Memory B cell (primary cell): ENCODE measurements around the gene BCKDHB.
"Not testable (repeated sequence)": the region's sequence is repeated elsewhere in the genome, so short reads cannot be mapped to it uniquely, and the experiment has no call there.

Experiments
- ATAC-seq: fragments of 150-1000 bp; cut with Tn5 transposase; 2 replicates; pipeline ENCODE4 v1.10.0; 2021; ENCODE audit warnings: low read depth, mild to moderate bottlenecking, moderate library complexity
- DNase-seq, 2 donors: peaks; one replicate each; pipeline ENCODE4 v3.0.0; 2022; ENCODE audit warnings: low spot score in 2 of 2
- H3K27ac Mint-ChIP-seq: one replicate; pipeline ENCODE4 v1.8.0; 2022; ENCODE audit warnings: mild to moderate bottlenecking, moderate library complexity, mixed read lengths
- H3K27me3 Mint-ChIP-seq: one replicate; pipeline ENCODE4 v1.8.0; 2022; ENCODE audit warnings: mixed read lengths
- H3K36me3 Mint-ChIP-seq: one replicate; pipeline ENCODE4 v1.8.0; 2022; ENCODE audit warnings: mild to moderate bottlenecking, mixed read lengths
- H3K4me1 Mint-ChIP-seq: one replicate; pipeline ENCODE4 v1.8.0; 2022; ENCODE audit warnings: mixed read lengths
- H3K4me3 Mint-ChIP-seq: one replicate; pipeline ENCODE4 v1.8.0; 2022; ENCODE audit warnings: mild to moderate bottlenecking, moderate library complexity, mixed read lengths
- H3K9me3 Mint-ChIP-seq: one replicate; pipeline ENCODE4 v1.8.0; 2022; ENCODE audit warnings: mixed read lengths

Gene BCKDHB

GRCh38 chr6:80272988-80273387 lies 166.5 kb downstream of the BCKDHB start:
- no peak for ATAC-seq

GRCh38 chr6:80276861-80277260 lies 170.4 kb downstream of the BCKDHB start:
- ATAC-seq: no peak
- peaks cover 6% of the 10 kb centered on the region for H3K36me3 Mint-ChIP-seq

More at GRCh38 chr6:80272988-80273387, 166.5 kb downstream of the BCKDHB start:
- no peak overlapping the region for H3K27ac Mint-ChIP-seq
- peaks cover 5% of the 10 kb centered on the region for H3K36me3 Mint-ChIP-seq
- no peak overlapping the region for H3K4me3 Mint-ChIP-seq
- no peaks in the 10 kb centered on the region for H3K27me3 Mint-ChIP-seq
- H3K4me1 Mint-ChIP-seq: no peaks in the 10 kb centered on the region
- H3K9me3 Mint-ChIP-seq: no peaks in the 10 kb centered on the region
- no peak for DNase-seq

GRCh38 chr6:80277501-80277900 lies 171.0 kb downstream of the BCKDHB start:
- Mint-ChIP-seq H3K4me1 (peaks cover 4% of the 10 kb centered on the region), H3K9me3 (peaks cover 2% of the 10 kb centered on the region), H3K27me3 (no peaks in the 10 kb centered on the region)

More at GRCh38 chr6:80276861-80277260, 170.4 kb downstream of the BCKDHB start:
- Mint-ChIP-seq H3K27ac (no peak overlapping the region), H3K27me3 (no peaks in the 10 kb centered on the region), H3K4me3 (no peak overlapping the region), H3K4me1 (peaks cover 4% of the 10 kb centered on the region), H3K9me3 (peaks cover 2% of the 10 kb centered on the region)
- no peak for DNase-seq

GRCh38 chr6:80280262-80281010 lies 174.0 kb downstream of the BCKDHB start:
- DNase-seq: no peak
- Mint-ChIP-seq H3K9me3 (peaks cover 2% of the 10 kb centered on the region), H3K27me3 (no peaks in the 10 kb centered on the region), H3K36me3 (peaks cover 4% of the 10 kb centered on the region), H3K4me1 (peaks cover 4% of the 10 kb centered on the region), H3K4me3 (no peak overlapping the region), H3K27ac (peak overlapping the region; percentile 18)
- ATAC-seq: no peak

More at GRCh38 chr6:80277501-80277900, 171.0 kb downstream of the BCKDHB start:
- Mint-ChIP-seq H3K36me3 (peaks cover 6% of the 10 kb centered on the region), H3K4me3 (no peak overlapping the region), H3K27ac (no peak overlapping the region)
- no peak for DNase-seq
- no peak for ATAC-seq

DNA sequence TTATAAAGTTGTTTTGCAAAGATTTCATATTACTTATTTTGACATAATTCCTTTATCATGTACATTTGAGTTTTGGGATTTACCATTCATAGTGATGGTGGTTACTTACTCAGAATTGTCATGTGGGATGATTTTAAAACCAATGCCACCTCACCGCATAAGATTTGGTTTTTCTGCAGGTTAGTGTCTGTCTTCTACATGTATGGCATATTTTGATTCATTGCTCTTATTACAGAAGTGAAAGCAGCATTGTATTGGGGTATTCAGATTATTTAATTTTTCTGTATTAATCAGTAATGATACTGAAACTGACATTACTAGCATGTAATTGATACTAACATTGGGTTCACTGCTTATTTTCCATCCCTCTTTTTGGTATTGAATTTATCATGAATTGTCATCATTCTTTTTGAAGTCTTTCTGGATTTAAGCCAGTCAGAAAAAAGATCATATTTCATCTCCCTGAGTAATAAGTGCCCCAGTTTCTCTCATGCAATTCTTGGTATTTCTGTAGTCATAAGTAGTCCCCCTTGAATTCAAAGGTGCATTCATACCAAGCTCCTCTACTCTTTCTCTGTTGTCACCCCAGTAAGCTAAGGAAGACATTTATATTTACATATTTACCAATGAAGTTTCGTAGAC lies 176.6 kb downstream of the BCKDHB start:
- peaks cover 4% of the 10 kb centered on the region for H3K4me1 Mint-ChIP-seq
- no peak for DNase-seq

DNA sequence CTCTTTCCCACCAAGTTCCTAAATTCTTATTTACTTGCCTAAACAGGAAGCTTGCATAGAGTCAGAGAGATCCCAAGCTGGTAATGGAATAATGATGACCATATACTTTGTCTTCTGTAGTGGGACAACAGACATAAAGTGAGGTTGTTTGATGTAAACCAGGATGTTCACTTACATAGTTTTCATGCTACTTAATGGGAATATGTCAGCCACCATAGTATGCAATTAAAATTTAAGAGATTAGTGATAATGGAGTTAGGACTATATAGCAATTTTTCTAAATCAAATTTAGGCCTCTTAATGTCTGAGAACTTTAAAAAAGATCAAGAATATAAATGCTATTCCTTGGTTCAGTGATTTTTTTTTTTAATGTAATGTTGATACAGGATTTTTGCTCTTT lies 180.6 kb downstream of the BCKDHB start:
- Mint-ChIP-seq H3K9me3 (no peaks in the 10 kb centered on the region), H3K4me3 (no peak overlapping the region), H3K36me3 (peaks cover 5% of the 10 kb centered on the region), H3K27me3 (no peaks in the 10 kb centered on the region), H3K27ac (no peak overlapping the region), H3K4me1 (no peaks in the 10 kb centered on the region)
- DNase-seq (no peak), ATAC-seq (no peak)

More for the DNA sequence above, 176.6 kb downstream of the BCKDHB start:
- no peak overlapping the region for H3K27ac Mint-ChIP-seq
- peaks cover 2% of the 10 kb centered on the region for H3K9me3 Mint-ChIP-seq
- no peaks in the 10 kb centered on the region for H3K27me3 Mint-ChIP-seq
- H3K36me3 Mint-ChIP-seq: peaks cover 4% of the 10 kb centered on the region
- H3K4me3 Mint-ChIP-seq: no peak overlapping the region
- ATAC-seq: no peak

DNA sequence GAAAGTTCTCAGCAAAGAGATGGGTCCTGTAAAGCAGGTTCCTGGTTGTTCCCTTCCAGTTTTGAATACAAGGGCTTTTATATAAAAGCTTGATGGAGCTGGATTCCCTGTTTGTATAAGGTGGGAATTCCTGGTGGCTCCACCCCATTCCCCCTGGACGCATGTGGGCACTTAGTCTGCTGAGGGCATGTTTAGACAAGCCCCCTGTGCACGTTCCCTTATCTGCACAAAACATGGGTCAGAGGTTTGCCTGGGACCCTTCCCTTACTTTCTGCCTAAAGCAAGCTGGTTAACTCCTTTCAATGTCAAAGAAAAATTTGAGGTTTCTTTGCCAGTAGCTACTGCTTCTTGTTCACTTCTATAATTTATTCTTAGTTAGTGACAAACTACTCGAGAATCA lies 181.1 kb downstream of the BCKDHB start:
- DNase-seq (no peak), ATAC-seq (no peak)
- Mint-ChIP-seq H3K9me3 (no peaks in the 10 kb centered on the region), H3K4me1 (no peaks in the 10 kb centered on the region), H3K27me3 (no peaks in the 10 kb centered on the region), H3K4me3 (no peak overlapping the region), H3K27ac (no peak overlapping the region), H3K36me3 (peaks cover 10% of the 10 kb centered on the region)

DNA sequence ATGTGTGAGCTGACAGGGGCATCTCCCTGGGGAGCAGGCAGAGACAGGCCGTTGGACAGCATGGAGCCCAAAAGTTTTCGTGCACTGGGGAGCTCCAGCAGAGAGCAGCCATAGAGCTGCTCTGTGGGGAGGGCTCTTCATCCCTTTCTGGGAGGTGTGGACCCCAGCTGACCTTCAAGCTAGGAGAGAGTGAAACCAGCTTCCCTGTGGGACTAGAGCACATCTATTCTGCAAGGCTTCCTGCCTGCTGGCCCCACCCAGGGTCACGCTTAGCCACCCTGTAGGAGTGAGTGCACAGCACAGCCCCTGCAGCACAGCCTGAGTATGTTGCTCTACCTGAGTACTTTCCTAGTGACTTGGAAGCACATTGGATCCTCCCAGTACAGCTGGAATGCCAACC lies 183.3 kb downstream of the BCKDHB start:
- no peak overlapping the region for H3K4me3 Mint-ChIP-seq
- DNase-seq (no peak), ATAC-seq (no peak)
- no peak overlapping the region for H3K27ac Mint-ChIP-seq
- no peaks in the 10 kb centered on the region for H3K27me3 Mint-ChIP-seq
- H3K4me1 Mint-ChIP-seq: no peaks in the 10 kb centered on the region
- H3K9me3 Mint-ChIP-seq: peaks cover 7% of the 10 kb centered on the region
- peaks cover 20% of the 10 kb centered on the region for H3K36me3 Mint-ChIP-seq

- not testable (repeated sequence) for H3K27ac Mint-ChIP-seq, H3K4me1 Mint-ChIP-seq, DNase-seq, H3K4me3 Mint-ChIP-seq, H3K27me3 Mint-ChIP-seq, ATAC-seq
- Mint-ChIP-seq H3K9me3 (peaks cover 12% of the 10 kb centered on the region), H3K36me3 (peaks cover 26% of the 10 kb centered on the region)
Observed at GRCh38 chr6:80294531-80294930, 188.1 kb downstream of the BCKDHB start.

GRCh38 chr6:80302716-80303115 lies 196.2 kb downstream of the BCKDHB start:
- no peaks in the 10 kb centered on the region for H3K27me3 Mint-ChIP-seq

GRCh38 chr6:80304014-80304413 lies 197.5 kb downstream of the BCKDHB start:
- DNase-seq (no peak), ATAC-seq (no peak)
- Mint-ChIP-seq H3K9me3 (no peaks in the 10 kb centered on the region), H3K36me3 (no peaks in the 10 kb centered on the region), H3K4me1 (no peaks in the 10 kb centered on the region), H3K4me3 (no peak overlapping the region), H3K27me3 (no peaks in the 10 kb centered on the region), H3K27ac (peak overlapping the region; percentile 45)

More at GRCh38 chr6:80302716-80303115, 196.2 kb downstream of the BCKDHB start:
- ATAC-seq (no peak), DNase-seq (no peak)
- H3K9me3 Mint-ChIP-seq: peaks cover 2% of the 10 kb centered on the region
- no peak overlapping the region for H3K4me3 Mint-ChIP-seq
- no peak overlapping the region for H3K27ac Mint-ChIP-seq
- H3K36me3 Mint-ChIP-seq: peaks cover 3% of the 10 kb centered on the region
- H3K4me1 Mint-ChIP-seq: no peaks in the 10 kb centered on the region

- ATAC-seq: no peak
- Mint-ChIP-seq H3K27ac (no peak overlapping the region), H3K4me3 (no peak overlapping the region), H3K36me3 (peaks cover 33% of the 10 kb centered on the region), H3K27me3 (no peaks in the 10 kb centered on the region), H3K9me3 (peaks cover 15% of the 10 kb centered on the region), H3K4me1 (peaks cover 4% of the 10 kb centered on the region)
- no peak for DNase-seq
Observed at GRCh38 chr6:80314531-80314930, 208.1 kb downstream of the BCKDHB start.

- peaks cover 4% of the 10 kb centered on the region for H3K4me1 Mint-ChIP-seq
- peaks cover 10% of the 10 kb centered on the region for H3K9me3 Mint-ChIP-seq
- peaks cover 19% of the 10 kb centered on the region for H3K36me3 Mint-ChIP-seq
- H3K27ac Mint-ChIP-seq: no peak overlapping the region
- H3K27me3 Mint-ChIP-seq: no peaks in the 10 kb centered on the region
- no peak overlapping the region for H3K4me3 Mint-ChIP-seq
- DNase-seq: no peak
- ATAC-seq: no peak
Observed at GRCh38 chr6:80316686-80317231, 210.3 kb downstream of the BCKDHB start.

GRCh38 chr6:80319196-80319595 lies 212.7 kb downstream of the BCKDHB start:
- peaks cover 4% of the 10 kb centered on the region for H3K36me3 Mint-ChIP-seq
- H3K4me3 Mint-ChIP-seq: no peak overlapping the region
- ATAC-seq (no peak), DNase-seq (no peak)
- H3K27ac Mint-ChIP-seq: no peak overlapping the region
- no peaks in the 10 kb centered on the region for H3K4me1 Mint-ChIP-seq
- no peaks in the 10 kb centered on the region for H3K27me3 Mint-ChIP-seq
- H3K9me3 Mint-ChIP-seq: no peaks in the 10 kb centered on the region
